Activated CD8-positive, alpha-beta T cell treated with anti-CD3 and anti-CD28 coated beads, Interleukin-2, amount 10 ng/mL, durations not matched to agents 7 days and 5 days (primary cell): ENCODE measurements around the gene LRRC47. TPM values are rescaled to one million over a fixed set of nuclear protein-coding genes. Genes with fewer than 3 reads are reported as not detected.

Experiments used
- ATAC-seq: fragments of 150-1000 bp; cut with Tn5 transposase; one replicate; pipeline ENCODE4 v1.10.0; 2021; ENCODE audit warnings: moderate library complexity
- CTCF ChIA-PET: fragments of 350-600 bp; sonication (Branson Sonifier 250); formaldehyde crosslinking; loops from one replicate; lab custom pipeline; 2021; ENCODE audit warnings: antibody characterized with exemption; lab: Charles Lee
- POLR2A ChIA-PET: fragments of 350-600 bp; sonication (Branson Sonifier 250); formaldehyde crosslinking; loops from one replicate; lab custom pipeline; 2021; ENCODE audit warnings: antibody characterized with exemption; lab: Charles Lee
- DNase-seq: peaks from one replicate; pipeline ENCODE4 v3.0.0-alpha.2; 2020
- H3K27ac Mint-ChIP-seq: one replicate; pipeline ENCODE4 v1.8.0; 2021; ENCODE audit warnings: mild to moderate bottlenecking, mixed read lengths
- H3K27me3 Mint-ChIP-seq: one replicate; pipeline ENCODE4 v1.8.0; 2021; ENCODE audit warnings: low read depth, mixed read lengths
- H3K36me3 Mint-ChIP-seq: one replicate; pipeline ENCODE4 v1.8.0; 2021; ENCODE audit warnings: low read depth, mixed read lengths
- H3K4me1 Mint-ChIP-seq: one replicate; pipeline ENCODE4 v1.8.0; 2021; ENCODE audit warnings: low read depth, mixed read lengths
- H3K4me3 Mint-ChIP-seq: one replicate; pipeline ENCODE4 v1.8.0; 2021; ENCODE audit warnings: mild to moderate bottlenecking, mixed read lengths
- H3K9me3 Mint-ChIP-seq: one replicate; pipeline ENCODE4 v1.8.0; 2022; ENCODE audit warnings: mixed read lengths; ENCODE audit not compliant: insufficient read depth
- total RNA-seq, 2 experiments: library from RNA; stranded (reverse); gene quantifications; one replicate each; pipeline ENCODE4 v1.2.3, GENCODE V29; 2021

The LRRC47 gene
- 10 to 100 TPM; 36.4 to 39.5 TPM for total RNA-seq

DNA sequence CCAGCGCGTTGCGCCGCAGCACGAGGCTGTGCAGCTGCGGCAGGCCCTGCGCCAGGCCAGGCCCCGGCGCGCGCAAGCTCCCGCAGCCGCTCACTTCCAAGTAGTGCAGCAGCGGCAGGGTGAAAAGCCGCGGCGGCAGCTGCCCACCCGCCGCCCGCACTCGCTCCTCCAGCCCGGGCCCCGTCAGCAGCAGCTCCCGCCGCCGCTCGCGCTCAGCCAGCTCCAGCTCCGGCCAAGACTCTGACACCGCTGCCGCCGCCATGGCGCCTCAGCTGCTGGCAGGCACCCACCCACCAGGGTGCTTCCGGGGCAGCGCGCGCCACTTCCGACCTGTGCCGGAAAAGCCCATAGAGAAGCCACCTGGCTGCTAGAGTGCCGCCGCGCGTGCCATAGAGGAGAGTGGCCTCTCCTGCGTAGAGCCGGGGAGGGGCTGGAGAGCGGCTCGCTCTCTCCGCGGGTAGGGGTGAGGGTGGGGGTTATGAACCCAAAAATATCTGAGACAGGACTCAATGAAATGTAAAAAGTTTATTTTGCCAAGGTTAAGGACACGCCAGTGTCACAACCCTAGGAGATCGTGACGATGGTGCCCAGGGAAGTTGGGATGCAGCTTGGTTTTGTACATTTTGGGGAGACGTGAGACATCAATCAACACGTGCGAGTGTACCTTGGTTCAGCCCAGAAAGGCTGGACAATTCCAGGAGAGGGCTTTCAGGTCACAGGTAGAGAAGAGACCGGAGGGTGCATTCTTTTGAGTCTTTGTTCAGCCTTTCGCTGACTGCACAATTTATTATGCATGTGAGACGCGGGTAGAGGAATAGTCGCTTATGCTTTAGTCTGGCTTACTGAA, at the start of gene LRRC47:
Gene LRRC47 (minus strand): TSS at position 284 of the 847 bp plus-strand sequence. CDS start 22 bp downstream, at position 262.
- CTCF ChIA-PET: interaction anchor here (0.7 to 2.2 kb wide), 4 partner anchors 11 to 72 kb away, joined by 3 to 13 read pairs (median 6); no protein-coding TSS in a partner anchor
- Mint-ChIP-seq H3K27me3 (peaks cover 10% of the 10 kb centered on the region), H3K36me3 (peaks cover 11% of the 10 kb centered on the region), H3K27ac (peak within 1 kb of the TSS; percentile 88), H3K9me3 (no peaks in the 10 kb centered on the region), H3K4me1 (peaks cover 42% of the 10 kb centered on the region), H3K4me3 (peak within 1 kb of the TSS; percentile 83)
- ATAC-seq: peak; percentile 100
- POLR2A ChIA-PET: interaction anchor here (0.8 to 2.1 kb wide), 7 partner anchors 9 to 252 kb away, joined by 3 to 8 read pairs (median 3); no protein-coding TSS in a partner anchor
- peak; percentile 95 for DNase-seq

DNA sequence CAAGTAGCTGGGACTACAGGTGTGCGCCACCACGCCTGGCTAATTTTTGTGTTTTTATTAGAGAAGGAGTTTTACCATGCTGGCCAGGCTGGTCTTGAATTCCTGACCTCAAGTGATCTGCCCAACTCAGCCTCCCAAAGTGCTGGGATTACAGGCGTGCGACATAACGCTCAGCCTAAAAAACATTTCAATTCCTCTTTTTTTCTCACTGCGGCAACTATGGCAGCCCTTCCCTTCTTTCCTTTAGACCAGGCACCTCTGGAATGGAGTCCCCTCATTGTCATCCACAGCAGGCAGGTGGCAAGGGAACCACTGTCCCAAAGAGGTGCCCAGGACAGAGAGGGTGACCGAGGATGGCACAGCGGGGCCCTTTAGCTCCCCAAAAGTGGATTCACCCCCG, 46.6 kb upstream of the LRRC47 start:
- H3K9me3 Mint-ChIP-seq: no peaks in the 10 kb centered on the region
- ATAC-seq (no peak), DNase-seq (no peak)
- H3K4me3 Mint-ChIP-seq: no peak overlapping the region
- no peaks in the 10 kb centered on the region for H3K27me3 Mint-ChIP-seq
- H3K36me3 Mint-ChIP-seq: peaks cover 54% of the 10 kb centered on the region
- POLR2A ChIA-PET: no interaction called here
- CTCF ChIA-PET: no interaction called here
- no peak overlapping the region for H3K27ac Mint-ChIP-seq
- H3K4me1 Mint-ChIP-seq: no peaks in the 10 kb centered on the region

DNA sequence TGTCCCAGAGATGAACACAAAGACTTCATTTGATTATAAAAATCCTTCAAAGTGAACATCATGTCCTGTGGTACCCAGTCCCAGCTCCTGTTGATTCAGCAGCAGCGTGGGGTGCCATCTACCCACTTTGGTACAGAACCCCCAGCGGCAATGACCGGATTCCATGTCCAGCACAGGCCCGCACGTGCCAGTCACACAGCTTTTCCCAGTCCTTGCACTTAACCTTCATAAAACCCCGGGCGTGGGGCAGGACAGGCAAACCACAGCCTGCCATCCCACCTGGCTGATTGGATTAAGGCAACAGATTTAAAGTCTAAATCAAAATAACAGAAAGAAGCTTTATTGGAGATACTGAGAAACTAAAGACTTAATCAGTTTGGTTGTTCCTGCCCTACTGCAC, 45.2 kb upstream of the LRRC47 start:
- Mint-ChIP-seq H3K36me3 (peaks cover 62% of the 10 kb centered on the region), H3K4me1 (no peaks in the 10 kb centered on the region), H3K27me3 (no peaks in the 10 kb centered on the region), H3K27ac (no peak overlapping the region), H3K4me3 (no peak overlapping the region), H3K9me3 (peaks cover 3% of the 10 kb centered on the region)
- POLR2A ChIA-PET: no interaction called here
- CTCF ChIA-PET: no interaction called here
- no peak for DNase-seq
- ATAC-seq: no peak

DNA sequence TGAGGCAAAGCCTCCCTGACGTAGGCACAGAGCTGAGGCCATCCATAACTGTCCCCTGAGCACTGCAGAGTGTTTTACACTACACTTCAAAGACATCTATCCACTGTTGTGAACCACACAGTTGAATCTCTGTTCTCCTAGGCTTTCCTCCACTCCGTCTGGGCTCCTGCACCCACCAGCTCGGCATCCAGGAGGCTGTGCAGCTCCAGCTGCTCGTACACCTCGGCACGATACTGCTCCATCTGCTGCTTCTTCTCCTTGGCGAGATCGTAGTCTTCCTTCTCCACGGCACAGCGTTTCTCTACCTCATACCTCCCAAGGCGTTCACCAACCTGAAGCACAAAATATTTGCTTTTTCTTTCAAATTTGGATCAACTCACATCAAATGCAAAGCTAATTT, 42.5 kb upstream of the LRRC47 start:
- no peak overlapping the region for H3K4me3 Mint-ChIP-seq
- ChIA-PET CTCF (no interaction called here), POLR2A (no interaction called here)
- no peaks in the 10 kb centered on the region for H3K27me3 Mint-ChIP-seq
- DNase-seq (no peak), ATAC-seq (no peak)
- H3K4me1 Mint-ChIP-seq: no peaks in the 10 kb centered on the region
- peaks cover 64% of the 10 kb centered on the region for H3K36me3 Mint-ChIP-seq
- H3K27ac Mint-ChIP-seq: no peak overlapping the region
- H3K9me3 Mint-ChIP-seq: peaks cover 3% of the 10 kb centered on the region

DNA sequence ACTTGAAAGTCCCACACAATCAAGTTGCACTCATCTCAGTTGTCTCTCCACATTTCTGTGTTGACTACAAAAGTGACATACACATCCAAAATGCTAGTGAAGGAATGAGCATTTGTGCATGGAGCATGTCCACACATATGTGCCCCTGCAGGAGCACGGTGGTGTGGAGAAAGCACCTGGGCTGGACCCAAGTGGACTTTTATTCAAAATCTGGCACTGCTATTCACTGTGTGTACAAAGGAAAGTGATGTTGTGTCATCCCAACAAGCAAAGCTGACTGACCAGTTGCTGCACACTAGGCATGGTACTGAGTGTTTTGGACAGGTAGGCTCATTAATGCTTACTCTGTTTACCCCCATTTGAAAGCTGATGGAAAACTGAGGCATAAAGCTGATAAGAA, 41.4 kb upstream of the LRRC47 start:
- peaks cover 3% of the 10 kb centered on the region for H3K9me3 Mint-ChIP-seq
- CTCF ChIA-PET: no interaction called here
- no peaks in the 10 kb centered on the region for H3K27me3 Mint-ChIP-seq
- H3K4me1 Mint-ChIP-seq: no peaks in the 10 kb centered on the region
- no peak overlapping the region for H3K27ac Mint-ChIP-seq
- peaks cover 57% of the 10 kb centered on the region for H3K36me3 Mint-ChIP-seq
- no peak for ATAC-seq
- no peak for DNase-seq
- no peak overlapping the region for H3K4me3 Mint-ChIP-seq
- POLR2A ChIA-PET: no interaction called here

DNA sequence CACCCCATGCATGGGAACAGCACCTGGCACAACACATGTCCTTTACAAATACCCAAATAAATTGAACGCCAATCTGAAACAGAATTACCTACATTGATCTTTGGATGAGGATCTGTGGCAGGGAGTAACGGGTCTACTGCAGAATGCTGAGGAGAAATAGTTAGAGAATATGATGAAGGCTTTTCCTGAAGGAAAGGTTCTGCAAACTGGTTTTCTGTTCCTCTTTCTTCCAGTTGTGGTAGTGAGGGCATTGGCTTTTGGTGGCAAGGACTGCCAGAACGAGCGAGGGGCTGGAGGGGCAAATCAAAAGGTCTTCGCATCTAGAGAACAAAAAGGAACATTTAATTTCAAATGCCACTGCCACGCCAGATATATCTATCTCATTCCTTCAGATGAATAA, 40.9 kb upstream of the LRRC47 start:
- Mint-ChIP-seq H3K9me3 (peaks cover 3% of the 10 kb centered on the region), H3K27ac (no peak overlapping the region), H3K36me3 (peaks cover 56% of the 10 kb centered on the region), H3K4me1 (no peaks in the 10 kb centered on the region), H3K27me3 (no peaks in the 10 kb centered on the region), H3K4me3 (no peak overlapping the region)
- no peak for DNase-seq
- POLR2A ChIA-PET: no interaction called here
- CTCF ChIA-PET: no interaction called here
- ATAC-seq: no peak

DNA sequence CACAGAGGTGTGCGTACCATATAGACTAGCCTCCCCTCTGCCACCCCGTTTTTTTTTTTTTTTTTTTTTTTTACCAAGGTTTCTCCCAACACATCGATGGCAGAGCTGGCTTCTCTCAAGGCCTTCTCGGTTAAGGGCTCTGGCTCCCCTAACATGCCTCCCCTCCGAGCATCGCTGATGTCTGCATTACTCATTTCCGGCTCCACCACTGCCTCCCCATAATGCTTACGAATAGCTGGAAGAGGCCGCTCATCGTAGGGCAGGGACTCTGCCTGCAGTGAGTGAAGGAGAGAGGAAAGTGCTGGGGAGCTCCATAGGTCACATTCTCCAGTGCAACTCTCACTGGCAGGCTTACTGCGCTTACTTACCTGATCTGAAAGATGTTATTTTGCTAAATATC, 40.1 kb upstream of the LRRC47 start:
- Mint-ChIP-seq H3K4me3 (no peak overlapping the region), H3K4me1 (no peaks in the 10 kb centered on the region), H3K36me3 (peaks cover 59% of the 10 kb centered on the region), H3K27ac (no peak overlapping the region), H3K9me3 (peaks cover 3% of the 10 kb centered on the region), H3K27me3 (no peaks in the 10 kb centered on the region)
- CTCF ChIA-PET: no interaction called here
- ATAC-seq (no peak), DNase-seq (no peak)
- POLR2A ChIA-PET: no interaction called here

DNA sequence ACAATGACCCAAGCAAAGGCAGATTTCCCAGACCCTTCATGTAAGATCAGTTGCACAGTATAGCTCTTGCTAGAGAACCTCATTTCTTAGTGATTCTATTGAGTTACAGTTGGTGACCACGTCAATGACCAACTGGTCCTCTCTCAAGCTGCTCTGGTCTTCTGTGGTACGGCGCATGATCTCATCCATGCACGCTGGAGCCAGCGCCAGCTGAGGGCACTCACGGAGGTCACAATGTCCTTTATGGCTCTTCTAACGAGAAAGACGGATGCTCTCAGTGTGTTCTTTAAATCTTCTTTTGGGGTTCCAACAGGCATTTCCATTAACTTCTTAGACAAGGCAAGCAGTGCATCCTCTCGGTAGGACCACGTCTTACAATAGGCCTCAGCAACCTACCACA, 38.4 kb upstream of the LRRC47 start:
- ChIA-PET POLR2A (no interaction called here), CTCF (no interaction called here)
- H3K4me1 Mint-ChIP-seq: no peaks in the 10 kb centered on the region
- no peak overlapping the region for H3K4me3 Mint-ChIP-seq
- H3K27me3 Mint-ChIP-seq: no peaks in the 10 kb centered on the region
- no peak for ATAC-seq
- peaks cover 3% of the 10 kb centered on the region for H3K9me3 Mint-ChIP-seq
- H3K36me3 Mint-ChIP-seq: peaks cover 57% of the 10 kb centered on the region
- no peak for DNase-seq
- H3K27ac Mint-ChIP-seq: no peak overlapping the region

DNA sequence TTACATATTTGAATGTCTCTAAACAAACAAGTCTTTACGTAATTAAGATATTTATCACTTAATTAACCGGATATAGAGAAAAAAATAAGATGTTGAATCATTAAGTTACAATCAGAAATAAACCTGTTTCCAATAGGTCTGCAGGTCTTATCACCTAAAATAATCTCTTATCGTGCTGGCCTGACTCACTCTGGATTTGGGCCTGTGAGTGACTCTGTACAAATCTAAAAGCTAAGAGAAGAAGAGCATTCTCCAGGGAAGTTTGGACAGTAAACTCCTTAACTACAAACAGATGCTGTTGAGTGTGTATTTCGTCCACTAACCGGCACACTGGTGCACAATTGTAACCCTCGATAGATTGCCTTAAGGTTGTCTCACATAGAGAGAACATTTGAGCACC, 35.4 kb upstream of the LRRC47 start:
- no peaks in the 10 kb centered on the region for H3K4me1 Mint-ChIP-seq
- no peak overlapping the region for H3K4me3 Mint-ChIP-seq
- ChIA-PET POLR2A (no interaction called here), CTCF (no interaction called here)
- no peaks in the 10 kb centered on the region for H3K27me3 Mint-ChIP-seq
- peaks cover 38% of the 10 kb centered on the region for H3K36me3 Mint-ChIP-seq
- DNase-seq (no peak), ATAC-seq (no peak)
- H3K27ac Mint-ChIP-seq: no peak overlapping the region
- H3K9me3 Mint-ChIP-seq: peaks cover 2% of the 10 kb centered on the region

DNA sequence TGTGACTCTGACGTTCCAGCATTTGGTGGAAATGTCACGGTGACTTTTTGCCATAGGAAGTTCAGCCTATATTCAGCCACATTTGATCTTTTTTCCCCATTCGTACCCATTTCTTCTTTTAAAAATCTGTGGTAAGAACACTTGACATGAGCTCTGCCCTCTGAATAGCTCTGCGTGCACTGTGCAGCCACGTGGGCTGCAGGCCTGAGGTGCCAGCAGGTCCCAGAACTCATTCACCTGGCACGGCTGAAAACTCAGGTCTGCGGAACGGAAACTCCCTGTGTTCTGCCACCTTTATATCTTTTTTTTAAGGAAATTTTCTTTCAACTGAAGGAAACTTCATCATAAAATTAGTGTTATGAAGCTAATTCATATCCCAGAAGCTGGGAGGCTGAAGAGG, 32.1 kb upstream of the LRRC47 start:
- peaks cover 29% of the 10 kb centered on the region for H3K36me3 Mint-ChIP-seq
- H3K4me1 Mint-ChIP-seq: no peaks in the 10 kb centered on the region
- DNase-seq (no peak), ATAC-seq (no peak)
- POLR2A ChIA-PET: no interaction called here
- no peak overlapping the region for H3K27ac Mint-ChIP-seq
- no peaks in the 10 kb centered on the region for H3K27me3 Mint-ChIP-seq
- no peak overlapping the region for H3K4me3 Mint-ChIP-seq
- CTCF ChIA-PET: interaction anchor here (1.2 kb wide), 1 partner anchor 12 kb away, joined by 3 read pairs; no protein-coding TSS in a partner anchor
- no peaks in the 10 kb centered on the region for H3K9me3 Mint-ChIP-seq

DNA sequence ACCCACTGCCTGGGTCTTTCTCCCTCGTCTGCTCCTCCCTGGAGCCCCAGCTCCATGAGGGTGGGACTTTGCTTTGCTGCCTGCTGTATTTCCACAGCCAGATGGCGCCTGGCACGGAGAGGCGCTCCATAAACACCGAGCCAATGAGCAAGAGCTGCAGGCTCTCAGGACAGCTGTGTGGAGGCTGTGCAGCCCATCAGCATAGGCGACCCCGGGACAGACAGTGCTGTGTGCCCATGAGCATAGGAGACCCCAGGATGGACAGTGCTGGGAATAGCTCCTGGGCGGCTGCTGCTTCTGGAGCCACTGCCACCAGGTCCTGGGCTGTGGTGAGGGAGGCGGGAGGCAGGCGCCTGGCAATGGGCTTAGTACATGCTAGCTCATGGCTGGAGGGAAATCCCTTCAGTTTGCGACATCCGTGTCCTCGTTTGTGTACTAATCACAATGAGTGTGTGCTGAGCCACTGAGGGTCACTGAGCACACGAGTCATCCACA, 31.6 kb upstream of the LRRC47 start:
- POLR2A ChIA-PET: no interaction called here
- H3K27me3 Mint-ChIP-seq: no peaks in the 10 kb centered on the region
- ATAC-seq: no peak
- peaks cover 29% of the 10 kb centered on the region for H3K36me3 Mint-ChIP-seq
- no peaks in the 10 kb centered on the region for H3K9me3 Mint-ChIP-seq
- H3K27ac Mint-ChIP-seq: no peak overlapping the region
- no peaks in the 10 kb centered on the region for H3K4me1 Mint-ChIP-seq
- CTCF ChIA-PET: no interaction called here
- H3K4me3 Mint-ChIP-seq: no peak overlapping the region
- no peak for DNase-seq

DNA sequence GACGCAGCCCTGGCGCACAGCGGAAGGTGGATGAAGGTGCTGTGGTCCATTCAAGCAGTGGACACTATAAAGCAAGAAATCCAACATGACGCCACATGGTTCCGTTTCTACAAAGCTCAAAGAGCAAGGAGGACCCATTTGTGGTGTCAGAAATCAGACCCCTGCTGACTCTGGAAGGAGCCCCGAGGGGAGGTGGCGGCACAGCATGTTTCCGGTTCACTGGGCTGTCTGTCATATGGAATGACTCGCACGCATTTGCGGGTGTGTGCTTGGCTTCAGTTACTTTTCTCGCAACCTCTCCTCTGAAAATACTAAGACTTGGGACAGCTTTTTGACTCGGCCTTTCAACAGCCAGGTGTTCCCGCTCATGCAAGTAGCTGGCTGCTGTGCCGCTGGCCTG, 29.1 kb upstream of the LRRC47 start:
- ATAC-seq (no peak), DNase-seq (no peak)
- Mint-ChIP-seq H3K36me3 (peaks cover 26% of the 10 kb centered on the region), H3K27ac (no peak overlapping the region), H3K9me3 (no peaks in the 10 kb centered on the region), H3K4me1 (no peaks in the 10 kb centered on the region), H3K4me3 (no peak overlapping the region), H3K27me3 (no peaks in the 10 kb centered on the region)
- ChIA-PET POLR2A (no interaction called here), CTCF (no interaction called here)
